DND-41 (cell line): Measurements from ENCODE around the gene TAAR6.

ENCODE experiments used
- EZH2 ChIP-seq: IDR thresholded peaks from 3 replicates; pipeline ENCODE4 v1.6.1; 2012; ENCODE audit warnings: borderline replicate concordance, low read depth, mild to moderate bottlenecking, moderate library complexity, low read length, inconsistent platforms; ENCODE audit not compliant: severe bottlenecking
- TF ChIP-seq, protein P1 (sequence below): IDR thresholded peaks from 2 replicates; pipeline ENCODE4 v1.5.1; 2012; ENCODE audit warnings: borderline replicate concordance, low read length, moderate library complexity, mild to moderate bottlenecking; ENCODE audit not compliant: poor library complexity, severe bottlenecking; ENCODE audit errors: extremely low read depth

DNA sequence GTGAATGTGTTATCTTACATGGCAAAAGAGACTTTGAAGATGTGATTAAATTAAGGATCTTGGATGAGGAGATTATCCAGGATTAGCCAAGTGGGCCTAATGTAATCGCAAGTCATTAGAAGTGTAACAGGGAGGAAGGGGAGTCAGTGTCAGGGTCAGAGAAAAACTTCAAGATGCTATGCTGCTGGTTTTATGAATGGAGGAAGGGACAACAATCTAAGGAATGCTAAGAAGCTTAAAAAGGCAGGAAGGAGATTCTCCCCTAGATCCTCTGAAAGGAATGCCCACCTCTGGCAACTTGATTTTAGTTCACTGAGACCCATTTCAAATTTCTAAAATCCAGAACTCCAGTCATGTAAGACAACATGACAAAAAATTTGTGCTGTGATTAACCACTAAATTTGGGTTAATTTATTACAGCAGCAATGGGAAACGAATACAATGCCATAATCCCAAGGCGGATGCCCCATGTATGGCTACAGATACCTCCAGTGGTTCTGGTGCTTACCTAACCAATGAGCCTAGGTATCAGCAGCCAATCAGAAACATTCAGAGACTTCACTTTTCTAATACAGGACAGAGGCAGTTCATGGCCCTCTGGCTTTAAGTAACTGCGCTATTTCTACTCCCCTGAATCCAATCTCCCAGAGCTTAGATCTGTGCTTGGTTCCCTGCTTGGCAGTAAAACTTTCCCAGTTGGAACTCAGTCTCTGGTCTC lies 21.2 kb upstream of the TAAR6 start:
- TF ChIP-seq, protein P1, sequence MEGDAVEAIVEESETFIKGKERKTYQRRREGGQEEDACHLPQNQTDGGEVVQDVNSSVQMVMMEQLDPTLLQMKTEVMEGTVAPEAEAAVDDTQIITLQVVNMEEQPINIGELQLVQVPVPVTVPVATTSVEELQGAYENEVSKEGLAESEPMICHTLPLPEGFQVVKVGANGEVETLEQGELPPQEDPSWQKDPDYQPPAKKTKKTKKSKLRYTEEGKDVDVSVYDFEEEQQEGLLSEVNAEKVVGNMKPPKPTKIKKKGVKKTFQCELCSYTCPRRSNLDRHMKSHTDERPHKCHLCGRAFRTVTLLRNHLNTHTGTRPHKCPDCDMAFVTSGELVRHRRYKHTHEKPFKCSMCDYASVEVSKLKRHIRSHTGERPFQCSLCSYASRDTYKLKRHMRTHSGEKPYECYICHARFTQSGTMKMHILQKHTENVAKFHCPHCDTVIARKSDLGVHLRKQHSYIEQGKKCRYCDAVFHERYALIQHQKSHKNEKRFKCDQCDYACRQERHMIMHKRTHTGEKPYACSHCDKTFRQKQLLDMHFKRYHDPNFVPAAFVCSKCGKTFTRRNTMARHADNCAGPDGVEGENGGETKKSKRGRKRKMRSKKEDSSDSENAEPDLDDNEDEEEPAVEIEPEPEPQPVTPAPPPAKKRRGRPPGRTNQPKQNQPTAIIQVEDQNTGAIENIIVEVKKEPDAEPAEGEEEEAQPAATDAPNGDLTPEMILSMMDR: no peak
- TF ChIP-seq EZH2: no peak
